ENCODE data around the gene SPANXN2. TPM values are rescaled to one million over a fixed set of nuclear protein-coding genes. Genes with fewer than 3 reads are reported as not detected.
"Not testable (repeated sequence)": the region's sequence is repeated elsewhere in the genome, so short reads cannot be mapped to it uniquely, and the experiment has no call there.

The SPANXN2 gene, protein sequence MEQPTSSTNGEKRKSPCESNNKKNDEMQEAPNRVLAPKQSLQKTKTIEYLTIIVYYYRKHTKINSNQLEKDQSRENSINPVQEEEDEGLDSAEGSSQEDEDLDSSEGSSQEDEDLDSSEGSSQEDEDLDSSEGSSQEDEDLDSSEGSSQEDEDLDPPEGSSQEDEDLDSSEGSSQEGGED
- total RNA-seq (not detected), polyA plus RNA-seq (not detected)

DNA sequence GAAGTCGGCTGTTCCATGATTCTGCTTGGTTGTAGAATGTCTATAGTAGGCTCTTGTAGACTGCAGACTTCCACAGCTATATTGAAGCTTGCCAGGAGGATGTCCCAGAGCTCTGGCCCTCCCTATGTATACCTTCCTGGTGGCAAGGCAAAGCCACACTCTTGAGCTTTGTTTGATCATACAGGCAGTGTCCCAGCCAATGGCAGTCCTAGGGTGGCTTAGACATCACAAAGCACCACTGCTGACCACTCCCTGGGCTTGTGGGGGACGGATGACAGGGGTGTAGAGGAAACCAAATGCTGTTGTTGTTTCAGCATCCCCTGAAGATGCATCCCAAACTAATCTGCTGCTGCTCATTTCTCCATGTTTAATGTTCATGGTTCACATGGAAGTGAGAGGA, at the start of gene SPANXN2:
TSS of gene SPANXN2 (minus strand) at position 101 of the 400 bp plus-strand sequence. CDS start at position 17, 84 bp downstream.
- H3K36me3 ChIP-seq; H3K9me3 ChIP-seq; H3K27me3 ChIP-seq; DNase-seq; intact Hi-C loops (cut with DNase I); H3K27ac ChIP-seq; H3K4me1 ChIP-seq; H3K4me3 ChIP-seq: not testable (repeated sequence)
- WGBS, 2 donors, result 52 to 61% methylated on average over 2 of the region's 2 CpGs

DNA sequence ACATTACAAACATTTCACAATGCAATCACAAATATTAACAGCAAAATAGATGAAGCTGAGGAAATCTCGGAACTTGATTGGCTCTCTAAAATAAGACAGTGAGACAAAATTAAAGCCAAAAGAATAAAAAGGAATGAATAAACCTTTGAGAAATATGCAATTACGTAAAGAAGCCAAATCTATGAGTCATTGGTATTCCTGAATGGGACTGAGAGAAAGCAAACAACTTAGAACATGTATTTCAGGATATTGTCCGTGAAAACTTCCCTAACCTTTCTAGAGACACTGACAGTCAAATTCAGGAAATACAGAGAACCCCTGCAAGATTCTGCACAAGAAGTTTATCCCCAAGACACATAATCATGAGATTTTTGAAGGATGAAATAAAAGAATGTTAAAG, 48.4 kb upstream of the SPANXN2 start:
- Histone ChIP-seq H3K4me1 (no peaks in the 10 kb centered on the region), H3K9me3 (no peaks in the 10 kb centered on the region), H3K27me3 (no peaks in the 10 kb centered on the region), H3K27ac (no peak overlapping the region), H3K4me3 (no peak overlapping the region), H3K36me3 (no peaks in the 10 kb centered on the region)
- DNase-seq, result no peak
- TF ChIP-seq POLR2A (IDR thresholded peaks at IDR 0.05), result no peak
- no peak for TF ChIP-seq EP300 (IDR thresholded peaks at IDR 0.05)
- TF ChIP-seq CTCF (IDR thresholded peaks at IDR 0.05), result no peak
- WGBS, 2 donors, result 83 to 88% methylated on average over 3 of the region's 3 CpGs
- intact Hi-C loops (cut with DNase I), result no loop called here

- H3K27me3 ChIP-seq; DNase-seq; H3K27ac ChIP-seq; H3K36me3 ChIP-seq; H3K4me1 ChIP-seq; H3K9me3 ChIP-seq; H3K4me3 ChIP-seq; intact Hi-C loops (cut with DNase I): not testable (repeated sequence)
- WGBS, 2 donors, result 86 to 92% methylated on average over 12 of the region's 12 CpGs
Observed at GRCh38 chrX:143767789-143768188, 47.2 kb upstream of the SPANXN2 start.

DNA sequence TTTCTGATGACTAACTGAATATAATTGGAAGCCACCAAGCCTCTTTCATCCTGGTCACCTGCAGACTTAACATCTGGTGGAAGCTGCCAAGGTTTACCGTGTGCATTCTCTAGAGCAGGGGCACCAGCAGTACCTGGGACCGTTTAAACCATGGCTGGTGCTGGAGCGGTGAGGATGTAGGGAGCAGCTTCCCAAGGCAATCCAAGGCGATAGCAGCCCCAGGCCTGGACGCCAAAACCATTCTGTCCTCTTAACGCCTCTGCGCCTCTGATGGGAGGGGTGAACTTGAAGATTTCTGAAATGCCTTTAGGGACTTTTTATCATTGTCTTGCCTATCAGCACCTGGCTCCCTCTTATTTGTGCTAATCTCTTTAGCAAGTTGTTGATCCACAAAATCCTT, 37.3 kb upstream of the SPANXN2 start:
- WGBS, 2 donors, result 94% methylated on average over 7 of the region's 7 CpGs
- no peak overlapping the region for H3K27ac ChIP-seq
- TF ChIP-seq POLR2AphosphoS5 (IDR thresholded peaks at IDR 0.05) (no peak), CTCF (IDR thresholded peaks at IDR 0.05) (no peak), POLR2A (IDR thresholded peaks at IDR 0.05) (no peak), EP300 (IDR thresholded peaks at IDR 0.05) (no peak)
- H3K4me1 ChIP-seq, result no peaks in the 10 kb centered on the region
- no peaks in the 10 kb centered on the region for H3K36me3 ChIP-seq
- intact Hi-C loops (cut with DNase I), result no loop called here
- no peak overlapping the region for H3K4me3 ChIP-seq
- no peak for DNase-seq
- no peaks in the 10 kb centered on the region for H3K9me3 ChIP-seq
- H3K27me3 ChIP-seq, result no peaks in the 10 kb centered on the region

DNA sequence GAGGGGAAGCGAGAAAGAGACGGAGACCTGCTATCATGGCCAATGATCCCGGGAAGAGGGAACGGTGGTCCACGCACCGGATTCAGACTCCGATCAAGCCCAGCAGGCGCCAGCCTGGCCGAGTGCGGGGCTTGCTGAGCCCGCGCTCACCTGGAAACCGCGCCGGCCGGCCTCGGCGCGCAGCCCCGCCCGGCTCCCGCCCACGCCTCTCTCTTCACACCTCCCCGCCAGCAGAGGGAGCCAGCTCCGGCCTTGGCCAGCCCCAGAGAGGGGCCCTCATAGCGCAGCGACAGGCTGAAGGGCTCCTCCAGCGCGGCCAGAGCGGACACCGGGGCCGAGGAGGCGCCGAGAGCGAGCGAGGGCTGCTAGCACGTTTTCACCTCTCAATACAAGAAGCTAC, 36.8 kb upstream of the SPANXN2 start:
- Histone ChIP-seq H3K36me3 (no peaks in the 10 kb centered on the region), H3K9me3 (no peaks in the 10 kb centered on the region), H3K4me3 (no peak overlapping the region), H3K27me3 (no peaks in the 10 kb centered on the region), H3K27ac (no peak overlapping the region), H3K4me1 (no peaks in the 10 kb centered on the region)
- DNase-seq, result no peak
- intact Hi-C loops (cut with DNase I), result no loop called here
- WGBS, 2 donors, result 95 to 96% methylated on average over 37 of the region's 37 CpGs
- TF ChIP-seq EP300 (IDR thresholded peaks at IDR 0.05), result no peak
- no peak for TF ChIP-seq POLR2A (IDR thresholded peaks at IDR 0.05)
- no peak for TF ChIP-seq POLR2AphosphoS5 (IDR thresholded peaks at IDR 0.05)

DNA sequence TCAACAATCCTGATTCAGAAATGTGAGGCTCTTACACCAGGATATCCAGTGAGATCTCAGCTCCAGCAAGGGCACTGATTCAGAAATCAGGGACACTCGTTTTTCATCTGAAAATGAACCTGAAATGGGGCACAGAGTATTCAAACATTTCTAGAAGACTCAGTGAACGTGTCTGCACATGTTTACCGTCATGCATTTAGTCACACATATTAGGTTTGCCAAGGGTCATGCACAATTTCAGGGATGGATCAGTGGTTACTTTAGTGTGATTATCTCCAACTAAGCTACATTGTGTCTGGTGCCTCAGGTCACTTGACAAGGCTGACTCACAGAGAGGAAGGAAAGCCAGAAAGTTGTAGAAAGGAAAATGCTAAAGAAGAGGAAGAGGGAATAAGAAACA, 33.6 kb upstream of the SPANXN2 start:
- intact Hi-C loops (cut with DNase I), result no loop called here
- H3K27me3 ChIP-seq, result no peaks in the 10 kb centered on the region
- TF ChIP-seq EP300 (IDR thresholded peaks at IDR 0.05) (no peak), POLR2A (IDR thresholded peaks at IDR 0.05) (no peak), CTCF (IDR thresholded peaks at IDR 0.05) (no peak)
- WGBS, 2 donors, result 48 to 61% methylated on average over 3 of the region's 3 CpGs
- no peaks in the 10 kb centered on the region for H3K4me1 ChIP-seq
- no peak overlapping the region for H3K4me3 ChIP-seq
- no peaks in the 10 kb centered on the region for H3K36me3 ChIP-seq
- no peak overlapping the region for H3K27ac ChIP-seq
- H3K9me3 ChIP-seq, result no peaks in the 10 kb centered on the region
- no peak for DNase-seq
